Measurements from ENCODE around the gene NTRK3. TPM values are rescaled to one million over a fixed set of nuclear protein-coding genes. Genes with fewer than 3 reads are reported as not detected.

Gene NTRK3
- total and polyA plus RNA-seq, 2 donors (not counting 3 experiments of a cell fraction or from before 2014, with no cell fraction given) = not detected

- Histone ChIP-seq H3K9ac (replicated peaks; ENCODE audit: extremely low read depth, insufficient read depth, low read length) (no peak overlapping the region), H3K4me2 (ENCODE audit: insufficient read depth, low read length) (no peak overlapping the region), H3K4me1 (ENCODE audit: control insufficient read depth, extremely low read depth, insufficient read depth, low read length) (no peaks in the 10 kb centered on the region), H3K9me1 (replicated peaks; ENCODE audit: control insufficient read depth, extremely low read depth, insufficient read depth, low read length) (no peaks in the 10 kb centered on the region), H3K27ac (ENCODE audit: insufficient read depth, low read depth, low read length) (no peak overlapping the region), H3K9me3 (replicated peaks; ENCODE audit: control insufficient read depth, insufficient read depth, low read length) (peaks cover 7% of the 10 kb centered on the region), H4K20me1 (replicated peaks; ENCODE audit: control insufficient read depth, extremely low read depth, insufficient read depth, low read length) (no peaks in the 10 kb centered on the region), H3K4me3 (replicated peaks in 1 of 3; ENCODE audit: insufficient read depth in 1 of 3, low read depth in 1 of 3, low read length in 3 of 3) (no peak overlapping the region), H3K79me2 (ENCODE audit: control insufficient read depth, insufficient read depth, low read length) (no peaks in the 10 kb centered on the region), H3K36me3 (ENCODE audit: control insufficient read depth in 2 of 2, extremely low read depth in 1 of 2, insufficient read depth in 2 of 2, low read length in 2 of 2) (no peaks in the 10 kb centered on the region), H2AFZ (ENCODE audit: low read depth, low read length) (no peak overlapping the region), H3K27me3 (ENCODE audit: control insufficient read depth in 2 of 2, insufficient read depth in 2 of 2, low read length in 2 of 2) (no peaks in the 10 kb centered on the region)
- intact Hi-C loops (cut with micrococcal nuclease) = no loop called here
- CTCF ChIA-PET = no interaction called here
- dilution Hi-C loops (cut with MboI; ENCODE audit: extremely low pct_ligation_motif_present, low sequenced_read_pairs) = no loop called here
- DNase-seq (ENCODE audit: low read depth, low spot score) (no peak), FAIRE-seq (no peak)
- TF ChIP-seq GATA2 (IDR thresholded peaks at IDR 0.05; ENCODE audit: insufficient read depth, insufficient read length, low read depth, low read length) (no peak), EZH2 (IDR thresholded peaks at IDR 0.05; ENCODE audit: borderline replicate concordance, low read depth, low read length, severe bottlenecking) (no peak), FOS (IDR thresholded peaks at IDR 0.05; ENCODE audit: borderline replicate concordance, insufficient read depth, low read length) (no peak), JUN (IDR thresholded peaks at IDR 0.05; ENCODE audit: borderline replicate concordance, insufficient read depth, insufficient read length, low read depth) (no peak), POLR2AphosphoS5 (IDR thresholded peaks at IDR 0.05; ENCODE audit: insufficient read depth, low read depth, low read length) (no peak), POLR2A (IDR thresholded peaks at IDR 0.05; ENCODE audit: low read depth, low read length) (no peak), CTCF (IDR thresholded peaks at IDR 0.05; ENCODE audit: extremely low read depth in 1 of 2, insufficient read depth in 1 of 2, low read depth in 1 of 2, low read length in 2 of 2) (no peak)
- no TSS peak for BruUV-seq (replicated peaks)
- POLR2A ChIA-PET = no interaction called here
Observed at GRCh38 chr15:88014454-88015160, 241.9 kb downstream of the NTRK3 start.

All from endothelial cell of umbilical vein (primary cell).